PC-9 (cell line): Measurements from ENCODE around the gene SULT4A1. TPM values are rescaled to one million over a fixed set of nuclear protein-coding genes. Genes with fewer than 3 reads are reported as not detected.

ENCODE experiments used
- BruUV-seq: library from RNA; stranded (reverse); fragments of 400-500 nt; replicated peaks from 2 replicates; lab custom pipeline; 2021; lab: Mats Ljungman, UMichigan
- CTCF ChIA-PET: fragments of 300-600 bp; sonication (Branson Sonifier 250); formaldehyde crosslinking; loops from one replicate; lab custom pipeline; 2022; ENCODE audit warnings: antibody characterized with exemption; lab: Charles Lee
- POLR2A ChIA-PET: fragments of 300-600 bp; sonication (Branson Sonifier 250); formaldehyde crosslinking; loops from one replicate; lab custom pipeline; 2022; ENCODE audit warnings: antibody characterized with exemption; ENCODE audit not compliant: unreplicated experiment; lab: Charles Lee
- DNase-seq, 2 experiments: peaks; one replicate each; pipeline versions ENCODE4 v3.0.0 to v3.0.0-alpha.2; 2015 to 2022; ENCODE audit warnings: mixed read lengths in 1 of 2
- H2AFZ ChIP-seq: fragments of 200-600 bp; sonication (generic); 2 replicates; pipeline ENCODE4 v1.8.1; 2017; ENCODE audit warnings: antibody characterized with exemption
- H3F3A ChIP-seq: fragments of 200-600 bp; sonication (generic); 2 replicates; pipeline ENCODE4 v1.8.1; 2017; ENCODE audit warnings: antibody characterized with exemption, mild to moderate bottlenecking, low read depth; ENCODE audit not compliant: insufficient read depth
- H3K27ac ChIP-seq: fragments of 200-600 bp; sonication (generic); 2 replicates; pipeline ENCODE4 v1.6.1; 2016; ENCODE audit warnings: mixed run types
- H3K27me3 ChIP-seq: fragments of 200-600 bp; sonication (generic); 2 replicates; pipeline ENCODE4 v1.6.1; 2016; ENCODE audit warnings: low read depth, mixed run types; ENCODE audit not compliant: insufficient read depth
- H3K36me3 ChIP-seq: fragments of 200-600 bp; sonication (generic); 2 replicates; pipeline ENCODE4 v1.6.1; 2016; ENCODE audit warnings: low read depth, mixed run types
- H3K4me1 ChIP-seq: fragments of 200-600 bp; sonication (generic); replicated peaks from 2 replicates; pipeline ENCODE4 v1.6.1; 2016; ENCODE audit warnings: mixed run types; ENCODE audit not compliant: insufficient read depth
- H3K4me2 ChIP-seq: fragments of 200-600 bp; sonication (generic); 2 replicates; pipeline ENCODE4 v1.6.1; 2017; ENCODE audit warnings: mixed run types
- H3K4me3 ChIP-seq: fragments of 200-600 bp; sonication (generic); 2 replicates; pipeline ENCODE4 v1.6.1; 2016; ENCODE audit warnings: mixed run types
- H3K79me2 ChIP-seq: fragments of 200-600 bp; sonication (generic); 2 replicates; pipeline ENCODE4 v1.6.1; 2017; ENCODE audit warnings: low read depth, mixed run types
- H3K9me2 ChIP-seq: fragments of 200-600 bp; sonication (generic); 2 replicates; pipeline ENCODE4 v1.8.1; 2017; ENCODE audit warnings: mild to moderate bottlenecking; ENCODE audit not compliant: insufficient read depth
- H3K9me3 ChIP-seq: fragments of 200-600 bp; sonication (generic); 2 replicates; pipeline ENCODE4 v1.8.1; 2016; ENCODE audit warnings: low read depth; ENCODE audit not compliant: insufficient read depth
- H4K20me1 ChIP-seq: fragments of 200-600 bp; sonication (generic); 2 replicates; pipeline ENCODE4 v1.8.1; 2017; ENCODE audit not compliant: insufficient read depth
- CTCF ChIP-seq: fragments of 200-600 bp; sonication (generic); conservative IDR thresholded peaks from 2 replicates; pipeline ENCODE4 v1.6.1; 2017; ENCODE audit warnings: mixed run types, antibody characterized with exemption, mild to moderate bottlenecking, moderate library complexity
- EZH2 ChIP-seq: fragments of 200-600 bp; sonication (generic); IDR thresholded peaks from 2 replicates; pipeline ENCODE4 v1.8.0; 2017; ENCODE audit warnings: antibody characterized with exemption, low read depth
- intact Hi-C: fragments of 100-400 bp; cut with micrococcal nuclease; formaldehyde crosslinking; loops from one replicate; pipeline ENCODE4 v1.10.0; 2022; ENCODE audit not compliant: unreplicated experiment
- total RNA-seq: library from RNA; stranded (reverse); gene quantifications from 2 replicates; pipeline ENCODE4 v1.2.3, GENCODE V29; 2021

SULT4A1 gene
- total RNA-seq, 1 experiment from 2014 or later = 3.4 TPM

- POLR2A ChIA-PET = no interaction called here
- H3K27ac ChIP-seq = no peak overlapping the region
- no TSS peak for BruUV-seq
- H4K20me1 ChIP-seq = no peaks in the 10 kb centered on the region
- H2AFZ ChIP-seq = no peak overlapping the region
- intact Hi-C loops = no loop called here
- no peaks in the 10 kb centered on the region for H3K9me3 ChIP-seq
- no peak for DNase-seq
- no peaks in the 10 kb centered on the region for H3K79me2 ChIP-seq
- H3F3A ChIP-seq = no peaks in the 10 kb centered on the region
- H3K9me2 ChIP-seq = no peaks in the 10 kb centered on the region
- no peaks in the 10 kb centered on the region for H3K4me1 ChIP-seq
- TF ChIP-seq CTCF = no peak
- no peak for TF ChIP-seq EZH2
- H3K27me3 ChIP-seq = peaks cover 46% of the 10 kb centered on the region
- H3K4me3 ChIP-seq = no peak overlapping the region
- CTCF ChIA-PET = no interaction called here
- no peaks in the 10 kb centered on the region for H3K36me3 ChIP-seq
- H3K4me2 ChIP-seq = no peak overlapping the region
These were observed 11.0 kb downstream of the SULT4A1 start for GRCh38 chr22:43851058-43851978.

GRCh38 chr22:43850529-43850928 is 11.8 kb downstream of the SULT4A1 start:
- POLR2A ChIA-PET = no interaction called here
- Histone ChIP-seq H3K4me3 (no peak overlapping the region), H3K9me2 (no peaks in the 10 kb centered on the region), H3K36me3 (no peaks in the 10 kb centered on the region), H3K27me3 (peaks cover 54% of the 10 kb centered on the region), H3K4me1 (no peaks in the 10 kb centered on the region), H3K4me2 (no peak overlapping the region), H2AFZ (no peak overlapping the region), H3K27ac (no peak overlapping the region), H3K9me3 (no peaks in the 10 kb centered on the region), H3K79me2 (no peaks in the 10 kb centered on the region), H4K20me1 (no peaks in the 10 kb centered on the region), H3F3A (no peaks in the 10 kb centered on the region)
- CTCF ChIA-PET = interaction anchor here (0.6 kb wide), 1 partner anchor 35 kb away, joined by 5 read pairs; no protein-coding TSS in a partner anchor
- intact Hi-C loops = no loop called here
- no peak for DNase-seq
- no peak for TF ChIP-seq EZH2
- TF ChIP-seq CTCF = no peak
- BruUV-seq = no TSS peak

GRCh38 chr22:43849731-43850130 is 12.6 kb downstream of the SULT4A1 start:
- POLR2A ChIA-PET = no interaction called here
- Histone ChIP-seq H3K4me2 (no peak overlapping the region), H3K27ac (no peak overlapping the region), H3K9me2 (no peaks in the 10 kb centered on the region), H2AFZ (no peak overlapping the region), H3K79me2 (no peaks in the 10 kb centered on the region), H3K9me3 (no peaks in the 10 kb centered on the region), H3K36me3 (no peaks in the 10 kb centered on the region), H3K27me3 (peaks cover 62% of the 10 kb centered on the region), H3K4me3 (no peak overlapping the region), H4K20me1 (no peaks in the 10 kb centered on the region), H3F3A (no peaks in the 10 kb centered on the region), H3K4me1 (no peaks in the 10 kb centered on the region)
- no peak for DNase-seq
- intact Hi-C loops = no loop called here
- CTCF ChIA-PET = interaction anchor here (0.6 kb wide), 1 partner anchor 492 kb away, joined by 4 read pairs; no protein-coding TSS in a partner anchor
- no peak for TF ChIP-seq CTCF
- no peak for TF ChIP-seq EZH2
- BruUV-seq = no TSS peak
